Vagina (tissue), 2 donors: ENCODE results near the gene ICA1L. TPM values are rescaled to one million over a fixed set of nuclear protein-coding genes. Genes with fewer than 3 reads are reported as not detected.
A peak's percentile ranks its signal among the peaks of the same experiment; 100 is the strongest.
"Not testable (repeated sequence)": the region's sequence is repeated elsewhere in the genome, so short reads cannot be mapped to it uniquely, and the experiment has no call there.

Experiments used
- DNase-seq, 2 donors: peaks; one replicate each; pipeline ENCODE4 v3.0.0-alpha.2; 2017; ENCODE audit errors: extremely low spot score in 2 of 2
- H3K27ac ChIP-seq: fragments of 200-600 bp; sonication (generic); one replicate; pipeline ENCODE4 v1.5.1; 2019
- H3K27me3 ChIP-seq: fragments of 200-600 bp; sonication (generic); one replicate; pipeline ENCODE4 v1.5.1; 2019
- H3K36me3 ChIP-seq, 2 donors: fragments of 200-600 bp; sonication (generic); one replicate each; pipeline ENCODE4 v1.5.1; 2017 to 2019
- H3K4me1 ChIP-seq: fragments of 200-600 bp; sonication (generic); one replicate; pipeline ENCODE4 v1.5.1; 2019
- H3K4me3 ChIP-seq, 2 donors: fragments of 200-600 bp; sonication (generic); 1 replicate in 1 of 2; 2 replicates in 1 of 2; pipeline ENCODE4 v1.5.1; 2016 to 2019
- H3K9me3 ChIP-seq: fragments of 200-600 bp; sonication (generic); one replicate; pipeline ENCODE4 v1.5.1; 2019
- CTCF ChIP-seq, 3 experiments: fragments of 450-650 bp in 2 of 3; fragments of 200-600 bp in 1 of 3; sonication (generic) in 1 of 3; IDR thresholded peaks; one replicate each; pipeline ENCODE4 v1.5.1; 2017 to 2019; ENCODE audit warnings: antibody characterized with exemption in 3 of 3, mild to moderate bottlenecking in 2 of 3, moderate library complexity in 2 of 3
- POLR2A ChIP-seq, 2 donors: fragments of 450-650 bp; IDR thresholded peaks; one replicate each; pipeline ENCODE4 v1.6.1; 2017; ENCODE audit warnings: antibody characterized with exemption in 2 of 2, mild to moderate bottlenecking in 2 of 2, moderate library complexity in 2 of 2
- POLR2AphosphoS5 ChIP-seq, 2 donors: sonication (generic); formaldehyde crosslinking; IDR thresholded peaks; one replicate each; pipeline ENCODE4 v1.9.0; 2017; ENCODE audit warnings: antibody characterized with exemption in 2 of 2, mild to moderate bottlenecking in 2 of 2, low read depth in 1 of 2; ENCODE audit not compliant: insufficient read depth in 1 of 2
- intact Hi-C: fragments of 100-400 bp; cut with DNase I; formaldehyde crosslinking; loops from one replicate; pipeline ENCODE4 v1.15.1; 2023
- total RNA-seq: library from RNA; depleted of rRNA; stranded (reverse); fragments of >200 nt; gene quantifications from one replicate; pipeline ENCODE4 v1.2.3, GENCODE V29; 2016

Gene ICA1L
- total RNA-seq, 1 donor from 2014 or later: 21.6 TPM

GRCh38 chr2:202910698-202911097, 39.1 kb upstream of the ICA1L start:
- intact Hi-C loops: no loop called here
- TF ChIP-seq POLR2AphosphoS5 (IDR thresholded peaks at IDR 0.05; ENCODE audit: insufficient read depth in 1 of 2, low read depth in 1 of 2): no peak
- TF ChIP-seq POLR2A (IDR thresholded peaks at IDR 0.05): no peak
- no peak for TF ChIP-seq CTCF (IDR thresholded peaks at IDR 0.05)
- Histone ChIP-seq H3K4me3 (peak overlapping the region in 1 of 2 donors; percentile 69), H3K27me3 (no peaks in the 10 kb centered on the region), H3K27ac (no peak overlapping the region), H3K4me1 (peaks cover 21% of the 10 kb centered on the region), H3K9me3 (no peaks in the 10 kb centered on the region), H3K36me3 (no peaks in the 10 kb centered on the region)
- DNase-seq: no peak

GRCh38 chr2:202910250-202910649, 38.7 kb upstream of the ICA1L start:
- not testable (repeated sequence) for DNase-seq
- peak overlapping the region in 1 of 2 donors; percentile 69 for H3K4me3 ChIP-seq

GRCh38 chr2:202909394-202910192, 38.0 kb upstream of the ICA1L start:
- peaks cover 21% of the 10 kb centered on the region for H3K4me1 ChIP-seq
- no peaks in the 10 kb centered on the region for H3K36me3 ChIP-seq
- H3K27ac ChIP-seq: no peak overlapping the region
- TF ChIP-seq POLR2A (IDR thresholded peaks at IDR 0.05) (no peak), POLR2AphosphoS5 (IDR thresholded peaks at IDR 0.05; ENCODE audit: insufficient read depth in 1 of 2, low read depth in 1 of 2) (no peak), CTCF (IDR thresholded peaks at IDR 0.05) (no peak)
- H3K4me3 ChIP-seq: no peak overlapping the region
- intact Hi-C loops: no loop called here
- H3K27me3 ChIP-seq: no peaks in the 10 kb centered on the region
- H3K9me3 ChIP-seq: no peaks in the 10 kb centered on the region
- DNase-seq: no peak

More at GRCh38 chr2:202910250-202910649, 38.7 kb upstream of the ICA1L start:
- H3K27ac ChIP-seq, H3K9me3 ChIP-seq, intact Hi-C loops, H3K27me3 ChIP-seq, H3K36me3 ChIP-seq: not testable (repeated sequence)
- H3K4me1 ChIP-seq: peaks cover 21% of the 10 kb centered on the region

- no peak overlapping the region for H3K4me3 ChIP-seq
- H3K27me3 ChIP-seq: no peaks in the 10 kb centered on the region
- intact Hi-C loops: no loop called here
- no peak overlapping the region for H3K27ac ChIP-seq
- TF ChIP-seq POLR2AphosphoS5 (IDR thresholded peaks at IDR 0.05; ENCODE audit: insufficient read depth in 1 of 2, low read depth in 1 of 2) (no peak), POLR2A (IDR thresholded peaks at IDR 0.05) (no peak), CTCF (IDR thresholded peaks at IDR 0.05) (no peak)
- no peak for DNase-seq
- no peaks in the 10 kb centered on the region for H3K36me3 ChIP-seq
- no peaks in the 10 kb centered on the region for H3K9me3 ChIP-seq
- H3K4me1 ChIP-seq: peaks cover 15% of the 10 kb centered on the region
Observed at GRCh38 chr2:202908186-202908585, 36.6 kb upstream of the ICA1L start.

GRCh38 chr2:202905507-202905906, 33.9 kb upstream of the ICA1L start:
- H3K9me3 ChIP-seq, intact Hi-C loops, H3K27ac ChIP-seq, H3K4me1 ChIP-seq, H3K36me3 ChIP-seq, H3K27me3 ChIP-seq, DNase-seq, H3K4me3 ChIP-seq: not testable (repeated sequence)

GRCh38 chr2:202885190-202885589, 13.6 kb upstream of the ICA1L start:
- Histone ChIP-seq H3K27me3 (no peaks in the 10 kb centered on the region), H3K9me3 (no peaks in the 10 kb centered on the region), H3K36me3 (peaks cover 0 to 28% of the 10 kb centered on the region in 2 donors), H3K27ac (no peak overlapping the region), H3K4me3 (no peak overlapping the region), H3K4me1 (no peaks in the 10 kb centered on the region)
- TF ChIP-seq CTCF (IDR thresholded peaks at IDR 0.05) (no peak), POLR2AphosphoS5 (IDR thresholded peaks at IDR 0.05; ENCODE audit: insufficient read depth in 1 of 2, low read depth in 1 of 2) (no peak), POLR2A (IDR thresholded peaks at IDR 0.05) (no peak)
- intact Hi-C loops: no loop called here
- no peak for DNase-seq
